Spleen (tissue), 7 donors: ENCODE results near the gene FAM209B.

Experiments
- POLR2A ChIP-seq, 3 donors: fragments of 450-650 bp; IDR thresholded peaks; one replicate each; pipeline ENCODE4 v1.5.1; 2017; ENCODE audit warnings: antibody characterized with exemption in 3 of 3, mild to moderate bottlenecking in 1 of 3
- TF ChIP-seq, protein P1 (sequence below), 11 experiments: fragments of 200-600 bp in 7 of 11; fragments of 450-650 bp in 4 of 11; sonication (generic) in 4 of 11; IDR thresholded peaks in 8 of 11; conservative IDR thresholded peaks in 3 of 11; 1 replicate in 7 of 11; 2 replicates in 4 of 11; pipeline versions ENCODE4 v1.4.0 to v1.8.0; 2016 to 2021; ENCODE audit warnings: antibody characterized with exemption in 11 of 11, inconsistent platforms in 4 of 11, mild to moderate bottlenecking in 1 of 11
- donor health status: DM: no; HTN: no; CAD: no; lungs with moderate emphysema.
- donor health status: DM: no; HTN: no; CAD: no.
- donor health status: DM: no; HTN: no; CAD: no.

DNA sequence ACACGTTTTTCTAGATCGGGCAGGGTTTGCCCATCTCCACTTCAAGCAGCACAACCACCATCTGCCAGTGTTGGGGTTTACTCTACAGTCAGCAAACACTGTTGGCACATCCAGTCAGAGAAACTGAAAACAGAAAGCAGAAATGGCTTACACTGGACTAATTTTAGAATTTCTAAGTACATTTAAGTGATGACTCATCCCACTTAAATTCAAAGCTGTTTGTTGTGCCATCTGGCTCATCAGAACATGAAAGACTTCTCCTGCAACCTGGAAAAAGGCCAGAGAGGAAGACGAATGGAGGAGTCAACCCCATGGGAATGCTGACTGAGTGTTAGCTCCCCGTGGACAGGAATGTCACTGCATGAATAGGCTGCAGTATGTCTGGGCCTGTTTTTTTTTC, 21.8 kb downstream of the FAM209B start:
- no peak for TF ChIP-seq POLR2A (IDR thresholded peaks at IDR 0.05)
- TF ChIP-seq, protein P1, sequence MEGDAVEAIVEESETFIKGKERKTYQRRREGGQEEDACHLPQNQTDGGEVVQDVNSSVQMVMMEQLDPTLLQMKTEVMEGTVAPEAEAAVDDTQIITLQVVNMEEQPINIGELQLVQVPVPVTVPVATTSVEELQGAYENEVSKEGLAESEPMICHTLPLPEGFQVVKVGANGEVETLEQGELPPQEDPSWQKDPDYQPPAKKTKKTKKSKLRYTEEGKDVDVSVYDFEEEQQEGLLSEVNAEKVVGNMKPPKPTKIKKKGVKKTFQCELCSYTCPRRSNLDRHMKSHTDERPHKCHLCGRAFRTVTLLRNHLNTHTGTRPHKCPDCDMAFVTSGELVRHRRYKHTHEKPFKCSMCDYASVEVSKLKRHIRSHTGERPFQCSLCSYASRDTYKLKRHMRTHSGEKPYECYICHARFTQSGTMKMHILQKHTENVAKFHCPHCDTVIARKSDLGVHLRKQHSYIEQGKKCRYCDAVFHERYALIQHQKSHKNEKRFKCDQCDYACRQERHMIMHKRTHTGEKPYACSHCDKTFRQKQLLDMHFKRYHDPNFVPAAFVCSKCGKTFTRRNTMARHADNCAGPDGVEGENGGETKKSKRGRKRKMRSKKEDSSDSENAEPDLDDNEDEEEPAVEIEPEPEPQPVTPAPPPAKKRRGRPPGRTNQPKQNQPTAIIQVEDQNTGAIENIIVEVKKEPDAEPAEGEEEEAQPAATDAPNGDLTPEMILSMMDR (IDR thresholded peaks at IDR 0.05 in 8 of 11, conservative IDR thresholded peaks at IDR 0.05 in 3 of 11): no peak
